Lower leg skin (tissue), 4 donors: Measurements from ENCODE around the gene PACSIN2. TPM values are rescaled to one million over a fixed set of nuclear protein-coding genes. Genes with fewer than 3 reads are reported as not detected.
"Not testable (repeated sequence)": the region's sequence is repeated elsewhere in the genome, so short reads cannot be mapped to it uniquely, and the experiment has no call there.

ENCODE experiments used
- DNase-seq, 2 donors: peaks; one replicate each; pipeline ENCODE4 v3.0.0-alpha.2; 2019; ENCODE audit warnings: low spot score in 2 of 2
- H3K4me3 ChIP-seq: fragments of 200-600 bp; sonication (generic); 2 replicates; pipeline ENCODE4 v1.5.1; 2017; ENCODE audit warnings: mild to moderate bottlenecking, low read depth; ENCODE audit not compliant: poor library complexity, severe bottlenecking
- CTCF ChIP-seq, 3 donors: fragments of 450-650 bp; IDR thresholded peaks; one replicate each; pipeline ENCODE4 v1.5.1; 2016; ENCODE audit warnings: antibody characterized with exemption in 3 of 3, mild to moderate bottlenecking in 3 of 3, moderate library complexity in 2 of 3
- POLR2A ChIP-seq, 2 donors: fragments of 450-650 bp; IDR thresholded peaks; one replicate each; pipeline ENCODE4 v1.6.1; 2016 to 2017; ENCODE audit warnings: antibody characterized with exemption in 2 of 2, mild to moderate bottlenecking in 1 of 2, moderate library complexity in 1 of 2
- WGBS, 2 donors: methylation state at CpG; one replicate each; pipeline ENCODE4 v1.1.5; 2018; 5-methylcytosine and 5-hydroxymethylcytosine counted together
- intact Hi-C: fragments of 100-400 bp; cut with DNase I; formaldehyde crosslinking; loops from one replicate; pipeline ENCODE4 v1.15.0; 2023; ENCODE audit warnings: low total_unique reads
- total RNA-seq, 4 donors: library from RNA; depleted of rRNA; stranded (reverse); fragments of >200 nt; gene quantifications; one replicate each; pipeline ENCODE4 v1.1.0, GENCODE V29; 2016

Gene PACSIN2
- total RNA-seq, 4 donors from 2014 or later = 46.3 to 88.8 (median 58.2) TPM

GRCh38 chr22:42955848-42956247 is 59.1 kb downstream of the PACSIN2 start:
- intact Hi-C loops = no loop called here
- H3K4me3 ChIP-seq = no peak overlapping the region
- WGBS, 2 donors = 92 to 95% methylated on average over 1 of the region's 1 CpG
- TF ChIP-seq POLR2A (IDR thresholded peaks at IDR 0.05) (no peak), CTCF (IDR thresholded peaks at IDR 0.05) (no peak)
- no peak for DNase-seq

GRCh38 chr22:42955087-42955635 is 59.8 kb downstream of the PACSIN2 start:
- H3K4me3 ChIP-seq = no peak overlapping the region
- 50 to 69% methylated on average over 8 of the region's 8 CpGs for WGBS, 2 donors
- no peak for DNase-seq
- intact Hi-C loops = no loop called here
- TF ChIP-seq CTCF (IDR thresholded peaks at IDR 0.05) (no peak), POLR2A (IDR thresholded peaks at IDR 0.05) (no peak)

GRCh38 chr22:42953751-42954150 is 61.2 kb downstream of the PACSIN2 start:
- DNase-seq, intact Hi-C loops, H3K4me3 ChIP-seq: not testable (repeated sequence)
- WGBS, 2 donors = 93 to 97% methylated on average over 6 of the region's 6 CpGs

- intact Hi-C loops = no loop called here
- no peak for DNase-seq
- WGBS, 2 donors = 84 to 88% methylated on average over 13 of the region's 13 CpGs
- TF ChIP-seq POLR2A (IDR thresholded peaks at IDR 0.05) = no peak
- TF ChIP-seq CTCF (IDR thresholded peaks at IDR 0.05) = no peak
- H3K4me3 ChIP-seq = no peak overlapping the region
Observed at GRCh38 chr22:42951093-42951710, 63.7 kb downstream of the PACSIN2 start.

- TF ChIP-seq POLR2A (IDR thresholded peaks at IDR 0.05) (no peak), CTCF (IDR thresholded peaks at IDR 0.05) (no peak)
- DNase-seq = no peak
- no peak overlapping the region for H3K4me3 ChIP-seq
- WGBS, 2 donors = 91 to 92% methylated on average over 5 of the region's 5 CpGs
- intact Hi-C loops = no loop called here
Observed at GRCh38 chr22:42950281-42950680, 64.7 kb downstream of the PACSIN2 start.

GRCh38 chr22:42949159-42949558 is 65.8 kb downstream of the PACSIN2 start:
- intact Hi-C loops = no loop called here
- WGBS, 2 donors = 35 to 48% methylated on average over 6 of the region's 6 CpGs
- TF ChIP-seq POLR2A (IDR thresholded peaks at IDR 0.05) (no peak), CTCF (IDR thresholded peaks at IDR 0.05) (no peak)
- H3K4me3 ChIP-seq = no peak overlapping the region
- peak in 1 of 2 donors; percentile 88 for DNase-seq
